Stomach smooth muscle (tissue), 2 donors: ENCODE measurements around the gene DNAJC15.
A peak's percentile ranks its signal among the peaks of the same experiment; 100 is the strongest.
"Not testable (repeated sequence)": the region's sequence is repeated elsewhere in the genome, so short reads cannot be mapped to it uniquely, and the experiment has no call there.

Source experiments
- H3K27ac ChIP-seq: one replicate; pipeline ENCODE4 v1.7.0; 2013; ENCODE audit warnings: mild to moderate bottlenecking, low read length, inconsistent platforms
- H3K27me3 ChIP-seq, 2 donors: one replicate each; pipeline ENCODE4 v1.7.0; 2013; ENCODE audit warnings: low read length in 2 of 2; ENCODE audit not compliant: insufficient read depth in 2 of 2, control insufficient read depth in 1 of 2
- H3K36me3 ChIP-seq, 2 donors: one replicate each; pipeline ENCODE4 v1.7.0; 2013; ENCODE audit warnings: low read length in 2 of 2; ENCODE audit not compliant: control insufficient read depth in 2 of 2, insufficient read depth in 2 of 2
- H3K4me1 ChIP-seq: one replicate; pipeline ENCODE4 v1.7.0; 2013; ENCODE audit warnings: low read length; ENCODE audit not compliant: control insufficient read depth, insufficient read depth
- H3K4me3 ChIP-seq, 2 donors: one replicate each; pipeline ENCODE4 v1.7.0; 2013; ENCODE audit warnings: low read length in 2 of 2
- H3K9ac ChIP-seq, 2 donors: one replicate each; pipeline ENCODE4 v1.7.0; 2013; ENCODE audit warnings: low read length in 2 of 2, mild to moderate bottlenecking in 1 of 2
- H3K9me3 ChIP-seq, 2 donors: one replicate each; pipeline ENCODE4 v1.7.0; 2013; ENCODE audit warnings: low read length in 2 of 2; ENCODE audit not compliant: control insufficient read depth in 2 of 2
- donor health status: healthy.
- donor health status: Pancreatic carcinoma.

The DNAJC15 gene

GRCh38 chr13:43072394-43072793 is 49.0 kb downstream of the DNAJC15 start:
- Histone ChIP-seq H3K27ac (no peak overlapping the region), H3K9me3 (peaks cover 0 to 4% of the 10 kb centered on the region in 2 donors), H3K4me3 (no peak overlapping the region), H3K9ac (no peak overlapping the region), H3K36me3 (no peaks in the 10 kb centered on the region), H3K4me1 (no peaks in the 10 kb centered on the region), H3K27me3 (no peaks in the 10 kb centered on the region)

GRCh38 chr13:43074824-43075510 is 51.6 kb downstream of the DNAJC15 start:
- Histone ChIP-seq H3K36me3 (no peaks in the 10 kb centered on the region), H3K27me3 (no peaks in the 10 kb centered on the region), H3K4me3 (no peak overlapping the region), H3K9me3 (peaks cover 0 to 4% of the 10 kb centered on the region in 2 donors), H3K4me1 (no peaks in the 10 kb centered on the region), H3K27ac (no peak overlapping the region), H3K9ac (no peak overlapping the region)

- not testable (repeated sequence) for H3K4me3 ChIP-seq
Observed at GRCh38 chr13:43075511-43075902, 52.1 kb downstream of the DNAJC15 start.

GRCh38 chr13:43077046-43077445 is 53.7 kb downstream of the DNAJC15 start:
- Histone ChIP-seq H3K27me3 (no peaks in the 10 kb centered on the region), H3K9ac (no peak overlapping the region), H3K27ac (no peak overlapping the region), H3K4me3 (no peak overlapping the region), H3K36me3 (no peaks in the 10 kb centered on the region), H3K4me1 (no peaks in the 10 kb centered on the region), H3K9me3 (peaks cover 0 to 4% of the 10 kb centered on the region in 2 donors)

More at GRCh38 chr13:43075511-43075902, 52.1 kb downstream of the DNAJC15 start:
- not testable (repeated sequence) for H3K9me3 ChIP-seq, H3K9ac ChIP-seq, H3K4me1 ChIP-seq, H3K27me3 ChIP-seq, H3K36me3 ChIP-seq, H3K27ac ChIP-seq

- Histone ChIP-seq H3K36me3 (no peaks in the 10 kb centered on the region), H3K27ac (no peak overlapping the region), H3K4me3 (peak overlapping the region in 1 of 2 donors; percentile 14), H3K9ac (no peak overlapping the region), H3K27me3 (no peaks in the 10 kb centered on the region), H3K4me1 (no peaks in the 10 kb centered on the region), H3K9me3 (peaks cover 0 to 2% of the 10 kb centered on the region in 2 donors)
Observed at GRCh38 chr13:43077461-43077860, 54.1 kb downstream of the DNAJC15 start.

GRCh38 chr13:43077906-43078305 is 54.5 kb downstream of the DNAJC15 start:
- H3K27ac ChIP-seq = no peak overlapping the region
- H3K9me3 ChIP-seq = no peaks in the 10 kb centered on the region
- no peaks in the 10 kb centered on the region for H3K36me3 ChIP-seq
- H3K9ac ChIP-seq = no peak overlapping the region
- H3K4me1 ChIP-seq = no peaks in the 10 kb centered on the region
- H3K4me3 ChIP-seq = peak overlapping the region in 1 of 2 donors; percentile 14
- no peaks in the 10 kb centered on the region for H3K27me3 ChIP-seq

GRCh38 chr13:43078399-43078798 is 55.0 kb downstream of the DNAJC15 start:
- Histone ChIP-seq H3K27ac (no peak overlapping the region), H3K36me3 (no peaks in the 10 kb centered on the region), H3K27me3 (no peaks in the 10 kb centered on the region), H3K4me3 (no peak overlapping the region), H3K9me3 (no peaks in the 10 kb centered on the region), H3K4me1 (no peaks in the 10 kb centered on the region), H3K9ac (no peak overlapping the region)

- no peak overlapping the region for H3K9ac ChIP-seq
- H3K27ac ChIP-seq = no peak overlapping the region
- H3K27me3 ChIP-seq = no peaks in the 10 kb centered on the region
Observed at GRCh38 chr13:43079392-43079931, 56.1 kb downstream of the DNAJC15 start.

GRCh38 chr13:43080199-43080598 is 56.8 kb downstream of the DNAJC15 start:
- Histone ChIP-seq H3K4me3 (no peak overlapping the region), H3K4me1 (no peaks in the 10 kb centered on the region), H3K9me3 (no peaks in the 10 kb centered on the region), H3K27me3 (no peaks in the 10 kb centered on the region), H3K36me3 (no peaks in the 10 kb centered on the region), H3K27ac (no peak overlapping the region), H3K9ac (no peak overlapping the region)

More at GRCh38 chr13:43079392-43079931, 56.1 kb downstream of the DNAJC15 start:
- no peaks in the 10 kb centered on the region for H3K9me3 ChIP-seq
- no peaks in the 10 kb centered on the region for H3K4me1 ChIP-seq
- no peak overlapping the region for H3K4me3 ChIP-seq
- H3K36me3 ChIP-seq = no peaks in the 10 kb centered on the region

- no peaks in the 10 kb centered on the region for H3K4me1 ChIP-seq
- H3K27ac ChIP-seq = no peak overlapping the region
- no peaks in the 10 kb centered on the region for H3K36me3 ChIP-seq
- H3K4me3 ChIP-seq = no peak overlapping the region
- no peaks in the 10 kb centered on the region for H3K27me3 ChIP-seq
- no peaks in the 10 kb centered on the region for H3K9me3 ChIP-seq
- H3K9ac ChIP-seq = no peak overlapping the region
Observed at GRCh38 chr13:43081866-43082265, 58.5 kb downstream of the DNAJC15 start.

GRCh38 chr13:43083750-43084149 is 60.4 kb downstream of the DNAJC15 start:
- H3K9me3 ChIP-seq = no peaks in the 10 kb centered on the region
- no peaks in the 10 kb centered on the region for H3K27me3 ChIP-seq
- no peaks in the 10 kb centered on the region for H3K36me3 ChIP-seq
- H3K4me3 ChIP-seq = no peak overlapping the region
- no peaks in the 10 kb centered on the region for H3K4me1 ChIP-seq
- no peak overlapping the region for H3K27ac ChIP-seq
- H3K9ac ChIP-seq = no peak overlapping the region
